ENCODE measurements around the gene LRRC8B. TPM values are rescaled to one million over a fixed set of nuclear protein-coding genes. Genes with fewer than 3 reads are reported as not detected.

Gene LRRC8B
- total RNA-seq, 2 experiments from 2014 or later = 41.1 to 42.1 TPM

GRCh38 chr1:89575207-89575606 is 50.6 kb downstream of the LRRC8B start:
- Mint-ChIP-seq H3K9me3 (no peaks in the 10 kb centered on the region), H3K27ac (no peak overlapping the region), H3K27me3 (no peaks in the 10 kb centered on the region), H3K4me3 (no peak overlapping the region), H3K4me1 (ENCODE audit: low read depth) (peaks cover 34% of the 10 kb centered on the region), H3K36me3 (peaks cover 66% of the 10 kb centered on the region)
- intact Hi-C loops (cut with micrococcal nuclease) = no loop called here
- ChIA-PET CTCF (interaction anchor here (0.7 kb wide), 1 partner anchor 590 kb away, joined by 3 read pairs; no protein-coding TSS in a partner anchor), POLR2A (no interaction called here)
- no peak for DNase-seq

- no peak overlapping the region for H3K27ac Mint-ChIP-seq
- CTCF ChIA-PET = interaction anchor here (0.9 kb wide), 1 partner anchor 19 kb away, joined by 3 read pairs; no protein-coding TSS in a partner anchor
- no peaks in the 10 kb centered on the region for H3K27me3 Mint-ChIP-seq
- intact Hi-C loops (cut with micrococcal nuclease) = no loop called here
- H3K36me3 Mint-ChIP-seq = peaks cover 66% of the 10 kb centered on the region
- H3K4me3 Mint-ChIP-seq = no peak overlapping the region
- POLR2A ChIA-PET = interaction anchor here (0.8 kb wide), 1 partner anchor 206 kb away, joined by 3 read pairs; no protein-coding TSS in a partner anchor
- no peaks in the 10 kb centered on the region for H3K9me3 Mint-ChIP-seq
- H3K4me1 Mint-ChIP-seq (ENCODE audit: low read depth) = peaks cover 35% of the 10 kb centered on the region
- DNase-seq = no peak
These were observed 51.4 kb downstream of the LRRC8B start for GRCh38 chr1:89576013-89576412.

GRCh38 chr1:89578151-89578550 is 53.5 kb downstream of the LRRC8B start:
- no peak for DNase-seq
- Mint-ChIP-seq H3K36me3 (peaks cover 72% of the 10 kb centered on the region), H3K27me3 (no peaks in the 10 kb centered on the region), H3K9me3 (no peaks in the 10 kb centered on the region), H3K27ac (no peak overlapping the region), H3K4me3 (no peak overlapping the region), H3K4me1 (ENCODE audit: low read depth) (peaks cover 40% of the 10 kb centered on the region)
- ChIA-PET POLR2A (interaction anchor here (0.7 kb wide), 1 partner anchor 28 kb away, joined by 3 read pairs; no protein-coding TSS in a partner anchor), CTCF (interaction anchor here (0.6 to 1.2 kb wide), 2 partner anchors 11 to 13 kb away, joined by 3 read pairs; no protein-coding TSS in a partner anchor)
- intact Hi-C loops (cut with micrococcal nuclease) = no loop called here

GRCh38 chr1:89578946-89579684 is 54.5 kb downstream of the LRRC8B start:
- ChIA-PET CTCF (interaction anchor here (0.6 to 1.8 kb wide), 3 partner anchors 10 to 96 kb away, joined by 3 to 8 read pairs (median 3); no protein-coding TSS in a partner anchor), POLR2A (no interaction called here)
- DNase-seq = no peak
- Mint-ChIP-seq H3K27ac (peak overlapping the region; percentile 21), H3K27me3 (no peaks in the 10 kb centered on the region), H3K9me3 (no peaks in the 10 kb centered on the region), H3K36me3 (peaks cover 72% of the 10 kb centered on the region), H3K4me1 (ENCODE audit: low read depth) (peaks cover 41% of the 10 kb centered on the region), H3K4me3 (no peak overlapping the region)
- intact Hi-C loops (cut with micrococcal nuclease) = no loop called here

- H3K36me3 Mint-ChIP-seq = peaks cover 74% of the 10 kb centered on the region
- H3K4me1 Mint-ChIP-seq (ENCODE audit: low read depth) = peaks cover 50% of the 10 kb centered on the region
- ChIA-PET POLR2A (interaction anchor here (1.1 to 1.2 kb wide), 2 partner anchors 10 to 56 kb away, joined by 3 to 5 read pairs; partner anchors contain the start of gene LRRC8B), CTCF (interaction anchor here (0.7 to 1.8 kb wide), 3 partner anchors 10 to 96 kb away, joined by 3 to 8 read pairs (median 3); no protein-coding TSS in a partner anchor)
- intact Hi-C loops (cut with micrococcal nuclease) = no loop called here
- H3K9me3 Mint-ChIP-seq = no peaks in the 10 kb centered on the region
- H3K27me3 Mint-ChIP-seq = no peaks in the 10 kb centered on the region
- no peak overlapping the region for H3K27ac Mint-ChIP-seq
- no peak for DNase-seq
- no peak overlapping the region for H3K4me3 Mint-ChIP-seq
These were observed 55.4 kb downstream of the LRRC8B start for GRCh38 chr1:89580036-89580435.

GRCh38 chr1:89581859-89582258 is 57.2 kb downstream of the LRRC8B start:
- Mint-ChIP-seq H3K9me3 (no peaks in the 10 kb centered on the region), H3K4me3 (no peak overlapping the region), H3K36me3 (peaks cover 80% of the 10 kb centered on the region), H3K27ac (peak overlapping the region; percentile 53), H3K4me1 (ENCODE audit: low read depth) (peaks cover 58% of the 10 kb centered on the region), H3K27me3 (no peaks in the 10 kb centered on the region)
- peak; percentile 35 for DNase-seq
- ChIA-PET POLR2A (interaction anchor here (1.2 kb wide), 1 partner anchor 27 kb away, joined by 4 read pairs; no protein-coding TSS in a partner anchor), CTCF (interaction anchor here (1.0 to 1.6 kb wide), 8 partner anchors 8 to 182 kb away, joined by 3 to 7 read pairs (median 3); no protein-coding TSS in a partner anchor)
- intact Hi-C loops (cut with micrococcal nuclease) = no loop called here

GRCh38 chr1:89582571-89582970 is 57.9 kb downstream of the LRRC8B start:
- H3K9me3 Mint-ChIP-seq = no peaks in the 10 kb centered on the region
- no peaks in the 10 kb centered on the region for H3K27me3 Mint-ChIP-seq
- CTCF ChIA-PET = interaction anchor here (1.0 to 1.6 kb wide), 3 partner anchors 10 to 24 kb away, joined by 3 to 4 read pairs (median 3); no protein-coding TSS in a partner anchor
- peaks cover 82% of the 10 kb centered on the region for H3K36me3 Mint-ChIP-seq
- H3K4me3 Mint-ChIP-seq = no peak overlapping the region
- no peak overlapping the region for H3K27ac Mint-ChIP-seq
- intact Hi-C loops (cut with micrococcal nuclease) = no loop called here
- POLR2A ChIA-PET = interaction anchor here (1.2 kb wide), 1 partner anchor 26 kb away, joined by 4 read pairs; no protein-coding TSS in a partner anchor
- DNase-seq = no peak
- H3K4me1 Mint-ChIP-seq (ENCODE audit: low read depth) = peaks cover 64% of the 10 kb centered on the region

- DNase-seq = no peak
- Mint-ChIP-seq H3K9me3 (no peaks in the 10 kb centered on the region), H3K4me1 (ENCODE audit: low read depth) (peaks cover 73% of the 10 kb centered on the region), H3K27me3 (no peaks in the 10 kb centered on the region), H3K36me3 (peaks cover 78% of the 10 kb centered on the region), H3K4me3 (no peak overlapping the region), H3K27ac (peak overlapping the region; percentile 47)
- intact Hi-C loops (cut with micrococcal nuclease) = no loop called here
- CTCF ChIA-PET = interaction anchor here (1.4 to 2.0 kb wide), 2 partner anchors 15 to 20 kb away, joined by 5 read pairs; no protein-coding TSS in a partner anchor
- POLR2A ChIA-PET = interaction anchor here (1.5 kb wide), 1 partner anchor 20 kb away, joined by 4 read pairs; no protein-coding TSS in a partner anchor
These were observed 59.6 kb downstream of the LRRC8B start for GRCh38 chr1:89584211-89584610.

- Mint-ChIP-seq H3K27me3 (no peaks in the 10 kb centered on the region), H3K27ac (peak overlapping the region; percentile 47), H3K9me3 (no peaks in the 10 kb centered on the region), H3K4me1 (ENCODE audit: low read depth) (peaks cover 77% of the 10 kb centered on the region), H3K36me3 (peaks cover 74% of the 10 kb centered on the region), H3K4me3 (no peak overlapping the region)
- no peak for DNase-seq
- intact Hi-C loops (cut with micrococcal nuclease) = no loop called here
- ChIA-PET POLR2A (interaction anchor here (1.5 kb wide), 1 partner anchor 20 kb away, joined by 4 read pairs; no protein-coding TSS in a partner anchor), CTCF (interaction anchor here (0.8 to 2.0 kb wide), 3 partner anchors 14 to 179 kb away, joined by 3 to 5 read pairs (median 5); no protein-coding TSS in a partner anchor)
These were observed 60.2 kb downstream of the LRRC8B start for GRCh38 chr1:89584781-89585180.

- POLR2A ChIA-PET = no interaction called here
- DNase-seq = no peak
- H3K36me3 Mint-ChIP-seq = peaks cover 56% of the 10 kb centered on the region
- H3K27ac Mint-ChIP-seq = peak overlapping the region; percentile 14
- no peaks in the 10 kb centered on the region for H3K27me3 Mint-ChIP-seq
- CTCF ChIA-PET = interaction anchor here (0.9 to 1.6 kb wide), 2 partner anchors 15 to 17 kb away, joined by 3 to 4 read pairs; no protein-coding TSS in a partner anchor
- no peaks in the 10 kb centered on the region for H3K9me3 Mint-ChIP-seq
- H3K4me3 Mint-ChIP-seq = no peak overlapping the region
- intact Hi-C loops (cut with micrococcal nuclease) = loop anchor here (2.0 kb wide), 1 partner anchor 41 kb away; no protein-coding TSS in a partner anchor
- peaks cover 82% of the 10 kb centered on the region for H3K4me1 Mint-ChIP-seq (ENCODE audit: low read depth)
These were observed 63.1 kb downstream of the LRRC8B start for GRCh38 chr1:89587729-89588161.

GRCh38 chr1:89588480-89588879 is 63.9 kb downstream of the LRRC8B start:
- Mint-ChIP-seq H3K36me3 (peaks cover 56% of the 10 kb centered on the region), H3K27me3 (no peaks in the 10 kb centered on the region), H3K4me1 (ENCODE audit: low read depth) (peaks cover 86% of the 10 kb centered on the region), H3K27ac (peak overlapping the region; percentile 66), H3K9me3 (no peaks in the 10 kb centered on the region), H3K4me3 (no peak overlapping the region)
- no peak for DNase-seq
- intact Hi-C loops (cut with micrococcal nuclease) = loop anchor here (2.0 kb wide), 1 partner anchor 42 kb away; no protein-coding TSS in a partner anchor
- ChIA-PET CTCF (interaction anchor here (0.9 to 1.6 kb wide), 2 partner anchors 15 to 16 kb away, joined by 3 to 4 read pairs; no protein-coding TSS in a partner anchor), POLR2A (no interaction called here)
